WTC11 (cell line): Measurements from ENCODE around the gene ARSJ. TPM values are rescaled to one million over a fixed set of nuclear protein-coding genes. Genes with fewer than 3 reads are reported as not detected.

Experiments used
- ATAC-seq: fragments of 200-7000 bp; cut with Tn5 transposase; 2 replicates; pipeline ENCODE4 v1.10.0; 2021; ENCODE audit warnings: mild to moderate bottlenecking, moderate library complexity
- CTCF ChIA-PET: fragments of 300-600 bp; sonication (Branson Sonifier 250); formaldehyde crosslinking; loops from one replicate; lab custom pipeline; 2021; ENCODE audit warnings: antibody characterized with exemption; lab: Charles Lee
- POLR2A ChIA-PET: fragments of 350-600 bp; sonication (Branson Sonifier 250); formaldehyde crosslinking; loops from one replicate; lab custom pipeline; 2021; ENCODE audit warnings: antibody characterized with exemption; lab: Charles Lee
- DNase-seq: peaks from one replicate; pipeline ENCODE4 v3.0.0; 2021; ENCODE audit warnings: low spot score
- H3K27ac Mint-ChIP-seq: 2 replicates; pipeline ENCODE4 v1.8.0; 2021; ENCODE audit warnings: mixed read lengths
- H3K27me3 Mint-ChIP-seq: 2 replicates; pipeline ENCODE4 v1.8.0; 2021; ENCODE audit warnings: low read depth, mild to moderate bottlenecking, moderate library complexity, mixed read lengths
- H3K36me3 Mint-ChIP-seq: 2 replicates; pipeline ENCODE4 v1.8.0; 2021; ENCODE audit warnings: mixed read lengths
- H3K4me1 Mint-ChIP-seq: 2 replicates; pipeline ENCODE4 v1.8.0; 2022; ENCODE audit warnings: mixed read lengths
- H3K4me3 Mint-ChIP-seq: 2 replicates; pipeline ENCODE4 v1.8.0; 2021; ENCODE audit warnings: mild to moderate bottlenecking, moderate library complexity, mixed read lengths
- H3K9me3 Mint-ChIP-seq: 2 replicates; pipeline ENCODE4 v1.8.0; 2021; ENCODE audit warnings: mixed read lengths
- ATF1 ChIP-seq: sonication (generic); formaldehyde crosslinking; IDR thresholded peaks from 2 replicates; pipeline ENCODE4 v1.8.1; 2023; ENCODE audit warnings: mild to moderate bottlenecking, moderate library complexity, missing genetic modification reagents
- ELF4 ChIP-seq: sonication (generic); formaldehyde crosslinking; IDR thresholded peaks from 2 replicates; pipeline ENCODE4 v1.8.1; 2022; ENCODE audit warnings: low read depth, mild to moderate bottlenecking, moderate library complexity, missing genetic modification reagents
- EMX1 ChIP-seq: fragments of 250-450 bp; sonication (Bioruptor Pico); IDR thresholded peaks from 2 replicates; pipeline ENCODE4 v1.8.0; 2021; ENCODE audit warnings: mild to moderate bottlenecking
- FOXJ3 ChIP-seq: sonication (generic); formaldehyde crosslinking; IDR thresholded peaks from 2 replicates; pipeline ENCODE4 v1.9.0; 2021; ENCODE audit warnings: missing genetic modification reagents, mild to moderate bottlenecking, borderline replicate concordance
- FOXK1 ChIP-seq: sonication (generic); formaldehyde crosslinking; IDR thresholded peaks from 2 replicates; pipeline ENCODE4 v1.8.0; 2022; ENCODE audit warnings: mild to moderate bottlenecking, moderate library complexity, missing genetic modification reagents
- HMGA2 ChIP-seq: fragments of 250-450 bp; sonication (Bioruptor Pico); IDR thresholded peaks from 2 replicates; pipeline ENCODE4 v1.4.0; 2021; ENCODE audit warnings: mild to moderate bottlenecking, moderate library complexity
- NR2C2 ChIP-seq: sonication (generic); formaldehyde crosslinking; IDR thresholded peaks from 2 replicates; pipeline ENCODE4 v1.8.0; 2022; ENCODE audit warnings: mild to moderate bottlenecking, missing genetic modification reagents
- RELA ChIP-seq: sonication (generic); formaldehyde crosslinking; IDR thresholded peaks from 2 replicates; pipeline ENCODE4 v1.8.1; 2022; ENCODE audit warnings: missing genetic modification reagents, mild to moderate bottlenecking, borderline replicate concordance
- RORB ChIP-seq: fragments of 250-450 bp; sonication (Bioruptor Pico); IDR thresholded peaks from 2 replicates; pipeline ENCODE4 v1.9.0; 2021; ENCODE audit warnings: mild to moderate bottlenecking
- SMAD3 ChIP-seq: sonication (generic); formaldehyde crosslinking; IDR thresholded peaks from 2 replicates; pipeline ENCODE4 v1.8.0; 2022; ENCODE audit warnings: missing genetic modification reagents, mild to moderate bottlenecking, borderline replicate concordance
- TCF7 ChIP-seq: sonication (generic); formaldehyde crosslinking; IDR thresholded peaks from 2 replicates; pipeline ENCODE4 v1.8.0; 2022; ENCODE audit warnings: mild to moderate bottlenecking, low read depth, missing genetic modification reagents, moderate library complexity
- TEAD1 ChIP-seq: sonication (generic); formaldehyde crosslinking; IDR thresholded peaks from 2 replicates; pipeline ENCODE4 v1.8.0; 2022; ENCODE audit warnings: mild to moderate bottlenecking, missing genetic modification reagents
- ZBTB21 ChIP-seq: sonication (generic); formaldehyde crosslinking; IDR thresholded peaks from 2 replicates; pipeline ENCODE4 v1.8.1; 2023; ENCODE audit warnings: mild to moderate bottlenecking, missing genetic modification reagents, borderline replicate concordance
- ZNF138 ChIP-seq: sonication (generic); formaldehyde crosslinking; conservative IDR thresholded peaks from 2 replicates; pipeline ENCODE4 v1.8.1; 2022; ENCODE audit warnings: mild to moderate bottlenecking, moderate library complexity, missing genetic modification reagents
- total RNA-seq: library from RNA; stranded (reverse); gene quantifications from 3 replicates; pipeline ENCODE4 v1.2.3, GENCODE V29; 2021
- TF ChIP-seq, protein P1 (sequence below): fragments of 250-450 bp; sonication (Bioruptor Pico); IDR thresholded peaks from 2 replicates; pipeline ENCODE4 v1.8.0; 2021; ENCODE audit warnings: mild to moderate bottlenecking
- TF ChIP-seq, protein P2 (sequence below): sonication (generic); formaldehyde crosslinking; IDR thresholded peaks from 2 replicates; pipeline ENCODE4 v1.8.1; 2022; ENCODE audit warnings: mild to moderate bottlenecking, moderate library complexity, missing genetic modification reagents
- TF ChIP-seq, protein P3 (sequence below): fragments of 250-450 bp; sonication (Bioruptor Pico); IDR thresholded peaks from 2 replicates; pipeline ENCODE4 v1.9.0; 2021; ENCODE audit warnings: moderate library complexity, mild to moderate bottlenecking, inconsistent platforms, borderline replicate concordance
- TF ChIP-seq, protein P4 (sequence below): sonication (generic); formaldehyde crosslinking; IDR thresholded peaks from 2 replicates; pipeline ENCODE4 v1.8.0; 2022; ENCODE audit warnings: missing genetic modification reagents
- TF ChIP-seq, protein P5 (sequence below): fragments of 200-600 bp; IDR thresholded peaks from 2 replicates; pipeline ENCODE4 v1.8.0; 2022; ENCODE audit warnings: antibody characterized with exemption
- TF ChIP-seq, protein P6 (sequence below): sonication (generic); formaldehyde crosslinking; IDR thresholded peaks from 2 replicates; pipeline ENCODE4 v1.8.1; 2022; ENCODE audit warnings: low read depth, mild to moderate bottlenecking, moderate library complexity, missing genetic modification reagents, borderline replicate concordance
- TF ChIP-seq, protein P7 (sequence below): sonication (generic); formaldehyde crosslinking; IDR thresholded peaks from 2 replicates; pipeline ENCODE4 v1.8.1; 2023; ENCODE audit warnings: mild to moderate bottlenecking, missing genetic modification reagents
- TF ChIP-seq, protein P8 (sequence below): sonication (generic); formaldehyde crosslinking; IDR thresholded peaks from 2 replicates; pipeline ENCODE4 v1.8.1; 2023; ENCODE audit warnings: mild to moderate bottlenecking, moderate library complexity, missing genetic modification reagents

ARSJ gene
- total RNA-seq, 1 experiment from 2014 or later = 6.6 TPM

DNA sequence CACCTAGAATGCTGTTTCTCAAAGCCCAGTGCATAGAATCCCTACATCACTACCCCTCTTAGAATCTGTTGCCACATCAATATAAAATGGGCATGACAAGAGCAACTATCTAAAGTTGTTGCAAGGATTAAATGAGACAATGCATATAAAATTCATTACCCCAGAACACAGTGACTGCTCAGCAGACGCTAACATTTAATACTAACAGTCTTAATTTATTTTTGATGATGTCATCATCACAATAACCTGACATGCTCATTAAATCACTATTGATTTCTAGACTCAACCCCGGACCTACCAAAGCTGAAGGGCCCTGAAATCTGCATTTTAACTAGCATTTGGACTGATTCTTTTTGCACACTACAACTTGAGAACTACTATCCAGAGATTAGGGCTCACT lies 3.9 kb downstream of the ARSJ start:
- Mint-ChIP-seq H3K4me3 (no peak overlapping the region), H3K27me3 (peaks cover 11% of the 10 kb centered on the region; the same call in 1 of the 2 replicates), H3K27ac (no peak overlapping the region)
- no peak for DNase-seq
- POLR2A ChIA-PET = no interaction called here
- CTCF ChIA-PET = no interaction called here
- TF ChIP-seq, protein P1, sequence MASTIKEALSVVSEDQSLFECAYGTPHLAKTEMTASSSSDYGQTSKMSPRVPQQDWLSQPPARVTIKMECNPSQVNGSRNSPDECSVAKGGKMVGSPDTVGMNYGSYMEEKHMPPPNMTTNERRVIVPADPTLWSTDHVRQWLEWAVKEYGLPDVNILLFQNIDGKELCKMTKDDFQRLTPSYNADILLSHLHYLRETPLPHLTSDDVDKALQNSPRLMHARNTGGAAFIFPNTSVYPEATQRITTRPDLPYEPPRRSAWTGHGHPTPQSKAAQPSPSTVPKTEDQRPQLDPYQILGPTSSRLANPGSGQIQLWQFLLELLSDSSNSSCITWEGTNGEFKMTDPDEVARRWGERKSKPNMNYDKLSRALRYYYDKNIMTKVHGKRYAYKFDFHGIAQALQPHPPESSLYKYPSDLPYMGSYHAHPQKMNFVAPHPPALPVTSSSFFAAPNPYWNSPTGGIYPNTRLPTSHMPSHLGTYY (CRISPR knock-in tag) = no peak
- TF ChIP-seq, protein P2, sequence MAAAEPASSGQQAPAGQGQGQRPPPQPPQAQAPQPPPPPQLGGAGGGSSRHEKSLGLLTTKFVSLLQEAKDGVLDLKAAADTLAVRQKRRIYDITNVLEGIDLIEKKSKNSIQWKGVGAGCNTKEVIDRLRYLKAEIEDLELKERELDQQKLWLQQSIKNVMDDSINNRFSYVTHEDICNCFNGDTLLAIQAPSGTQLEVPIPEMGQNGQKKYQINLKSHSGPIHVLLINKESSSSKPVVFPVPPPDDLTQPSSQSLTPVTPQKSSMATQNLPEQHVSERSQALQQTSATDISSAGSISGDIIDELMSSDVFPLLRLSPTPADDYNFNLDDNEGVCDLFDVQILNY (CRISPR knock-in tag) = no peak
- TF ChIP-seq, protein P3, sequence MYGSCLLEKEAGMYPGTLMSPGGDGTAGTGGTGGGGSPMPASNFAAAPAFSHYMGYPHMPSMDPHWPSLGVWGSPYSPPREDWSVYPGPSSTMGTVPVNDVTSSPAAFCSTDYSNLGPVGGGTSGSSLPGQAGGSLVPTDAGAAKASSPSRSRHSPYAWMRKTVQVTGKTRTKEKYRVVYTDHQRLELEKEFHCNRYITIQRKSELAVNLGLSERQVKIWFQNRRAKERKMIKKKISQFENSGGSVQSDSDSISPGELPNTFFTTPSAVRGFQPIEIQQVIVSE = no peak
- TF ChIP-seq HMGA2 (CRISPR knock-in tag) (no peak), FOXJ3 (CRISPR knock-in tag) (no peak), RORB (CRISPR knock-in tag) (no peak), ZBTB21 (CRISPR knock-in tag) (no peak), FOXK1 (CRISPR knock-in tag) (no peak), ZNF138 (CRISPR knock-in tag) (no peak), NR2C2 (CRISPR knock-in tag) (no peak), TEAD1 (CRISPR knock-in tag) (no peak), TCF7 (CRISPR knock-in tag) (no peak)
- TF ChIP-seq, protein P4, sequence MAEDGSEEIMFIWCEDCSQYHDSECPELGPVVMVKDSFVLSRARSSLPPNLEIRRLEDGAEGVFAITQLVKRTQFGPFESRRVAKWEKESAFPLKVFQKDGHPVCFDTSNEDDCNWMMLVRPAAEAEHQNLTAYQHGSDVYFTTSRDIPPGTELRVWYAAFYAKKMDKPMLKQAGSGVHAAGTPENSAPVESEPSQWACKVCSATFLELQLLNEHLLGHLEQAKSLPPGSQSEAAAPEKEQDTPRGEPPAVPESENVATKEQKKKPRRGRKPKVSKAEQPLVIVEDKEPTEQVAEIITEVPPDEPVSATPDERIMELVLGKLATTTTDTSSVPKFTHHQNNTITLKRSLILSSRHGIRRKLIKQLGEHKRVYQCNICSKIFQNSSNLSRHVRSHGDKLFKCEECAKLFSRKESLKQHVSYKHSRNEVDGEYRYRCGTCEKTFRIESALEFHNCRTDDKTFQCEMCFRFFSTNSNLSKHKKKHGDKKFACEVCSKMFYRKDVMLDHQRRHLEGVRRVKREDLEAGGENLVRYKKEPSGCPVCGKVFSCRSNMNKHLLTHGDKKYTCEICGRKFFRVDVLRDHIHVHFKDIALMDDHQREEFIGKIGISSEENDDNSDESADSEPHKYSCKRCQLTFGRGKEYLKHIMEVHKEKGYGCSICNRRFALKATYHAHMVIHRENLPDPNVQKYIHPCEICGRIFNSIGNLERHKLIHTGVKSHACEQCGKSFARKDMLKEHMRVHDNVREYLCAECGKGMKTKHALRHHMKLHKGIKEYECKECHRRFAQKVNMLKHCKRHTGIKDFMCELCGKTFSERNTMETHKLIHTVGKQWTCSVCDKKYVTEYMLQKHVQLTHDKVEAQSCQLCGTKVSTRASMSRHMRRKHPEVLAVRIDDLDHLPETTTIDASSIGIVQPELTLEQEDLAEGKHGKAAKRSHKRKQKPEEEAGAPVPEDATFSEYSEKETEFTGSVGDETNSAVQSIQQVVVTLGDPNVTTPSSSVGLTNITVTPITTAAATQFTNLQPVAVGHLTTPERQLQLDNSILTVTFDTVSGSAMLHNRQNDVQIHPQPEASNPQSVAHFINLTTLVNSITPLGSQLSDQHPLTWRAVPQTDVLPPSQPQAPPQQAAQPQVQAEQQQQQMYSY = no peak
- TF ChIP-seq, all 79 proteins: peak for 0
- Mint-ChIP-seq H3K4me1 (peaks cover 22% of the 10 kb centered on the region), H3K9me3 (peaks cover 10% of the 10 kb centered on the region; the same call in 1 of the 2 replicates), H3K36me3 (no peaks in the 10 kb centered on the region)
- ATAC-seq = no peak

DNA sequence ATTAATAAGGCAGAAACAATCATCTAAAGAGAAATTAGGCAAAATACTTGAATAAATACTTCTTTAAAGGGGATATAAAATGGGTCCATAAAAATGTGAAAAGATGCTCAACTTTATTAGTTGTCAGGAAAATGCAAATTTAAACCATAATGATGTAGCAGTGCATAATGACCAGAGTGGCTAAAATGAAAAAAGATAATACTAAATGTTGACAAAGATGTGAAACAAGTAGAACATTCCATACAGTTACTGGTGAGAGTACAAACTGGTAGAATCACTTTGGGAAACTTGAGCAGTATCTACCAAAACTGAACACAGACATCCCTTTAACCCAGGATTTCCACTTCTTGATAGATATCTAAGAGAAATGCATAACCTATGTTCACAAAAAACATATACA lies 5.0 kb downstream of the ARSJ start:
- no peaks in the 10 kb centered on the region for H3K36me3 Mint-ChIP-seq
- ChIA-PET CTCF (no interaction called here), POLR2A (no interaction called here)
- H3K4me3 Mint-ChIP-seq = no peak overlapping the region
- DNase-seq (no peak), ATAC-seq (no peak)
- peaks cover 17% of the 10 kb centered on the region for H3K4me1 Mint-ChIP-seq
- H3K27ac Mint-ChIP-seq = no peak overlapping the region
- peaks cover 10% of the 10 kb centered on the region; the same call in 1 of the 2 replicates for H3K9me3 Mint-ChIP-seq
- peaks cover 11% of the 10 kb centered on the region; the same call in 1 of the 2 replicates for H3K27me3 Mint-ChIP-seq
- TF ChIP-seq, protein P5, sequence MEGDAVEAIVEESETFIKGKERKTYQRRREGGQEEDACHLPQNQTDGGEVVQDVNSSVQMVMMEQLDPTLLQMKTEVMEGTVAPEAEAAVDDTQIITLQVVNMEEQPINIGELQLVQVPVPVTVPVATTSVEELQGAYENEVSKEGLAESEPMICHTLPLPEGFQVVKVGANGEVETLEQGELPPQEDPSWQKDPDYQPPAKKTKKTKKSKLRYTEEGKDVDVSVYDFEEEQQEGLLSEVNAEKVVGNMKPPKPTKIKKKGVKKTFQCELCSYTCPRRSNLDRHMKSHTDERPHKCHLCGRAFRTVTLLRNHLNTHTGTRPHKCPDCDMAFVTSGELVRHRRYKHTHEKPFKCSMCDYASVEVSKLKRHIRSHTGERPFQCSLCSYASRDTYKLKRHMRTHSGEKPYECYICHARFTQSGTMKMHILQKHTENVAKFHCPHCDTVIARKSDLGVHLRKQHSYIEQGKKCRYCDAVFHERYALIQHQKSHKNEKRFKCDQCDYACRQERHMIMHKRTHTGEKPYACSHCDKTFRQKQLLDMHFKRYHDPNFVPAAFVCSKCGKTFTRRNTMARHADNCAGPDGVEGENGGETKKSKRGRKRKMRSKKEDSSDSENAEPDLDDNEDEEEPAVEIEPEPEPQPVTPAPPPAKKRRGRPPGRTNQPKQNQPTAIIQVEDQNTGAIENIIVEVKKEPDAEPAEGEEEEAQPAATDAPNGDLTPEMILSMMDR = no peak
- no peak for TF ChIP-seq ELF4 (CRISPR knock-in tag)
- no peak for TF ChIP-seq RELA (CRISPR knock-in tag)
- TF ChIP-seq ATF1 (CRISPR knock-in tag) = no peak
- TF ChIP-seq, protein P6, sequence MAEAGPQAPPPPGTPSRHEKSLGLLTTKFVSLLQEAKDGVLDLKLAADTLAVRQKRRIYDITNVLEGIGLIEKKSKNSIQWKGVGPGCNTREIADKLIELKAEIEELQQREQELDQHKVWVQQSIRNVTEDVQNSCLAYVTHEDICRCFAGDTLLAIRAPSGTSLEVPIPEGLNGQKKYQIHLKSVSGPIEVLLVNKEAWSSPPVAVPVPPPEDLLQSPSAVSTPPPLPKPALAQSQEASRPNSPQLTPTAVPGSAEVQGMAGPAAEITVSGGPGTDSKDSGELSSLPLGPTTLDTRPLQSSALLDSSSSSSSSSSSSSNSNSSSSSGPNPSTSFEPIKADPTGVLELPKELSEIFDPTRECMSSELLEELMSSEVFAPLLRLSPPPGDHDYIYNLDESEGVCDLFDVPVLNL (CRISPR knock-in tag) = no peak
- TF ChIP-seq, protein P1 (CRISPR knock-in tag) = no peak
- TF ChIP-seq SMAD3 (CRISPR knock-in tag) = no peak
- no peak for TF ChIP-seq EMX1 (CRISPR knock-in tag)
- TF ChIP-seq, protein P7, sequence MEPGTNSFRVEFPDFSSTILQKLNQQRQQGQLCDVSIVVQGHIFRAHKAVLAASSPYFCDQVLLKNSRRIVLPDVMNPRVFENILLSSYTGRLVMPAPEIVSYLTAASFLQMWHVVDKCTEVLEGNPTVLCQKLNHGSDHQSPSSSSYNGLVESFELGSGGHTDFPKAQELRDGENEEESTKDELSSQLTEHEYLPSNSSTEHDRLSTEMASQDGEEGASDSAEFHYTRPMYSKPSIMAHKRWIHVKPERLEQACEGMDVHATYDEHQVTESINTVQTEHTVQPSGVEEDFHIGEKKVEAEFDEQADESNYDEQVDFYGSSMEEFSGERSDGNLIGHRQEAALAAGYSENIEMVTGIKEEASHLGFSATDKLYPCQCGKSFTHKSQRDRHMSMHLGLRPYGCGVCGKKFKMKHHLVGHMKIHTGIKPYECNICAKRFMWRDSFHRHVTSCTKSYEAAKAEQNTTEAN (CRISPR knock-in tag) = no peak
- TF ChIP-seq, protein P8, sequence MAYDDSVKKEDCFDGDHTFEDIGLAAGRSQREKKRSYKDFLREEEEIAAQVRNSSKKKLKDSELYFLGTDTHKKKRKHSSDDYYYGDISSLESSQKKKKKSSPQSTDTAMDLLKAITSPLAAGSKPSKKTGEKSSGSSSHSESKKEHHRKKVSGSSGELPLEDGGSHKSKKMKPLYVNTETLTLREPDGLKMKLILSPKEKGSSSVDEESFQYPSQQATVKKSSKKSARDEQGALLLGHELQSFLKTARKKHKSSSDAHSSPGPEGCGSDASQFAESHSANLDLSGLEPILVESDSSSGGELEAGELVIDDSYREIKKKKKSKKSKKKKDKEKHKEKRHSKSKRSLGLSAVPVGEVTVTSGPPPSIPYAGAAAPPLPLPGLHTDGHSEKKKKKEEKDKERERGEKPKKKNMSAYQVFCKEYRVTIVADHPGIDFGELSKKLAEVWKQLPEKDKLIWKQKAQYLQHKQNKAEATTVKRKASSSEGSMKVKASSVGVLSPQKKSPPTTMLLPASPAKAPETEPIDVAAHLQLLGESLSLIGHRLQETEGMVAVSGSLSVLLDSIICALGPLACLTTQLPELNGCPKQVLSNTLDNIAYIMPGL = no peak
